Measurements from ENCODE around the gene LYL1. TPM values are rescaled to one million over a fixed set of nuclear protein-coding genes. Genes with fewer than 3 reads are reported as not detected.

Gene LYL1
- total and polyA plus RNA-seq, 9 of the 15 experiments (the other 6 are each of a cell fraction or from before 2014, with no cell fraction given): 1.3 to 266 (median 34.0) TPM

DNA sequence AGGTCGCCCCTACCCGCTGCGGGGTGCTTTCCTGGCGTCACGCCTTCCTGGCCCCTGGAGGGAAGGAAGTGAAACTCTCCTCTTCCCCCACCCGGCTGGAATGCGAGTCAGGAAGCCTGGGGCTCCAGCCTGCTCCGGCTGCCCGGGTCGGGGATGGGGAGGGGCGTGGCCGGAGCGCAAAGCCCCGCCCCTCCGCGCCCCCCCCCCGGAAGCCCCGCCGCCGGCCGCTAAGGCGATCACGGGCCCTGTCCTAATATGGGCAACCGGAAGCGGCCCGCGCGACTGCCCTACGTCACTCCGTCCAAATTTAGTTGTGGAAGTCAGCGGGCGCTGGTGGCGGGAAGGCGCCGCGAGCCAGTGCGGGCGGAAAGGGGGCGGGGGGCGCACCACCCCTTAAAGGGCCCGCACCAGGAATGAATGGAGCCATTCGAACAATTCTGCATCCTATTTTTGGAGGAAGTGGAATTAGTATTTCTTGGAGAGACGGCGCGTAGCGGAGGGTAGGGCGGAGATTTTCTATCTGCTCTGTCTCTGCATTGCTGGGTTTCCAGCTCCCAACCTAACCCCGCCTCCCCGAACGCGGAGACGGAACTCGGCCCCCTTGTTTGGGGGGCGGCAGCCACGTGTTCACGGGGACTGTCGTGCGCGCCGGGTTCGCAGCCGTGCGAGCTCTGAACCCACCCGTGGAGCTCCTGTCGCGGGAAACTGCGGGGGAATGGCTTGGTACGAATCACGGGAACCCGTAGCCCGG lies 49.1 kb upstream of the LYL1 start (continued):
- TF ChIP-seq, protein P1, sequence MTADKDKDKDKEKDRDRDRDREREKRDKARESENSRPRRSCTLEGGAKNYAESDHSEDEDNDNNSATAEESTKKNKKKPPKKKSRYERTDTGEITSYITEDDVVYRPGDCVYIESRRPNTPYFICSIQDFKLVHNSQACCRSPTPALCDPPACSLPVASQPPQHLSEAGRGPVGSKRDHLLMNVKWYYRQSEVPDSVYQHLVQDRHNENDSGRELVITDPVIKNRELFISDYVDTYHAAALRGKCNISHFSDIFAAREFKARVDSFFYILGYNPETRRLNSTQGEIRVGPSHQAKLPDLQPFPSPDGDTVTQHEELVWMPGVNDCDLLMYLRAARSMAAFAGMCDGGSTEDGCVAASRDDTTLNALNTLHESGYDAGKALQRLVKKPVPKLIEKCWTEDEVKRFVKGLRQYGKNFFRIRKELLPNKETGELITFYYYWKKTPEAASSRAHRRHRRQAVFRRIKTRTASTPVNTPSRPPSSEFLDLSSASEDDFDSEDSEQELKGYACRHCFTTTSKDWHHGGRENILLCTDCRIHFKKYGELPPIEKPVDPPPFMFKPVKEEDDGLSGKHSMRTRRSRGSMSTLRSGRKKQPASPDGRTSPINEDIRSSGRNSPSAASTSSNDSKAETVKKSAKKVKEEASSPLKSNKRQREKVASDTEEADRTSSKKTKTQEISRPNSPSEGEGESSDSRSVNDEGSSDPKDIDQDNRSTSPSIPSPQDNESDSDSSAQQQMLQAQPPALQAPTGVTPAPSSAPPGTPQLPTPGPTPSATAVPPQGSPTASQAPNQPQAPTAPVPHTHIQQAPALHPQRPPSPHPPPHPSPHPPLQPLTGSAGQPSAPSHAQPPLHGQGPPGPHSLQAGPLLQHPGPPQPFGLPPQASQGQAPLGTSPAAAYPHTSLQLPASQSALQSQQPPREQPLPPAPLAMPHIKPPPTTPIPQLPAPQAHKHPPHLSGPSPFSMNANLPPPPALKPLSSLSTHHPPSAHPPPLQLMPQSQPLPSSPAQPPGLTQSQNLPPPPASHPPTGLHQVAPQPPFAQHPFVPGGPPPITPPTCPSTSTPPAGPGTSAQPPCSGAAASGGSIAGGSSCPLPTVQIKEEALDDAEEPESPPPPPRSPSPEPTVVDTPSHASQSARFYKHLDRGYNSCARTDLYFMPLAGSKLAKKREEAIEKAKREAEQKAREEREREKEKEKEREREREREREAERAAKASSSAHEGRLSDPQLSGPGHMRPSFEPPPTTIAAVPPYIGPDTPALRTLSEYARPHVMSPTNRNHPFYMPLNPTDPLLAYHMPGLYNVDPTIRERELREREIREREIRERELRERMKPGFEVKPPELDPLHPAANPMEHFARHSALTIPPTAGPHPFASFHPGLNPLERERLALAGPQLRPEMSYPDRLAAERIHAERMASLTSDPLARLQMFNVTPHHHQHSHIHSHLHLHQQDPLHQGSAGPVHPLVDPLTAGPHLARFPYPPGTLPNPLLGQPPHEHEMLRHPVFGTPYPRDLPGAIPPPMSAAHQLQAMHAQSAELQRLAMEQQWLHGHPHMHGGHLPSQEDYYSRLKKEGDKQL (CRISPR knock-in tag; IDR thresholded peaks at IDR 0.05; ENCODE audit: borderline replicate concordance): no peak
- no peak for TF ChIP-seq CHD2 (IDR thresholded peaks at IDR 0.05; ENCODE audit: low read depth, low read length)
- TF ChIP-seq ZKSCAN3 (CRISPR knock-in tag; IDR thresholded peaks at IDR 0.05): no peak
- TF ChIP-seq HNRNPLL (IDR thresholded peaks at IDR 0.05; ENCODE audit: low read depth, low read length, poor library complexity, severe bottlenecking): peak; percentile 85
- peak; percentile 46; the same call in 1 of the 2 replicates for TF ChIP-seq MYNN (IDR thresholded peaks at IDR 0.05)
- TF ChIP-seq MYNN (CRISPR knock-in tag; IDR thresholded peaks at IDR 0.05): no peak
- TF ChIP-seq ZBTB11 (CRISPR knock-in tag; IDR thresholded peaks at IDR 0.05): peak in 1 of 3 experiments; percentile 14; a peak in 2 of 6 replicates
- TF ChIP-seq TFE3 (CRISPR knock-in tag; IDR thresholded peaks at IDR 0.05): no peak
- TF ChIP-seq ADNP (tag; IDR thresholded peaks at IDR 0.05): no peak
- peak; percentile 57 to 85; a peak in 2 of 4 replicates for TF ChIP-seq SIN3A (IDR thresholded peaks at IDR 0.05; ENCODE audit: borderline replicate concordance in 2 of 2, control insufficient read depth in 1 of 2, low read depth in 2 of 2, low read length in 2 of 2)
- TF ChIP-seq ARID1B (IDR thresholded peaks at IDR 0.05): no peak
- no peak for TF ChIP-seq ZNF830 (CRISPR knock-in tag; IDR thresholded peaks at IDR 0.05)
- peak; percentile 51 for TF ChIP-seq PRPF4 (IDR thresholded peaks at IDR 0.05; ENCODE audit: insufficient read depth, low read depth, low read length, poor library complexity, severe bottlenecking)
- 0 out of 2 replicates have a peak, but pooled peaks have one; percentile 8 for TF ChIP-seq BCOR (IDR thresholded peaks at IDR 0.05)
- TF ChIP-seq TGIF2 (CRISPR knock-in tag; IDR thresholded peaks at IDR 0.05): peak; percentile 22; the same call in 1 of the 2 replicates

Measured in K562 (cell line).